ENCODE measurements around the gene GSDMA.

- TF ChIP-seq SMC3 (conservative IDR thresholded peaks at IDR 0.05; ENCODE audit: insufficient read depth, low read depth, low read length): no peak
- TF ChIP-seq KAT7 (CRISPR knock-in tag; IDR thresholded peaks at IDR 0.05; ENCODE audit: borderline replicate concordance): no peak
- no peak for TF ChIP-seq TCF7 (IDR thresholded peaks at IDR 0.05; ENCODE audit: borderline replicate concordance)
- no peak for TF ChIP-seq KAT8 (IDR thresholded peaks at IDR 0.05; ENCODE audit: low read depth)
- TF ChIP-seq ARID3A (IDR thresholded peaks at IDR 0.05; ENCODE audit: borderline replicate concordance, low read depth, low read length): no peak
- TF ChIP-seq ZBTB9 (CRISPR knock-in tag; IDR thresholded peaks at IDR 0.05): no peak
- no peak for TF ChIP-seq MAX (CRISPR knock-in tag; IDR thresholded peaks at IDR 0.05)
- TF ChIP-seq ZNF239 (CRISPR knock-in tag; IDR thresholded peaks at IDR 0.05): no peak
- no peak for TF ChIP-seq ZNF274 (IDR thresholded peaks at IDR 0.05; ENCODE audit: borderline replicate concordance, low read depth, low read length)
- TF ChIP-seq REST (IDR thresholded peaks at IDR 0.05; ENCODE audit: borderline replicate concordance): no peak
- no peak for TF ChIP-seq REST (CRISPR knock-in tag; IDR thresholded peaks at IDR 0.05; ENCODE audit: low read depth)
- TF ChIP-seq FOSL1 (tag; conservative IDR thresholded peaks at IDR 0.05): no peak
- TF ChIP-seq SAP30 (IDR thresholded peaks at IDR 0.05; ENCODE audit: borderline replicate concordance, insufficient read depth, low read depth, low read length, poor library complexity, severe bottlenecking): no peak
- no peak for TF ChIP-seq CCAR2 (IDR thresholded peaks at IDR 0.05; ENCODE audit: low read depth, low read length)
- no peak for TF ChIP-seq GMEB1 (CRISPR knock-in tag; IDR thresholded peaks at IDR 0.05)
Measured at GRCh38 chr17:39913989-39914388, 48.8 kb upstream of the GSDMA start.

Measured in K562 (cell line).